Measurements from ENCODE around the gene ZNF638.

DNA sequence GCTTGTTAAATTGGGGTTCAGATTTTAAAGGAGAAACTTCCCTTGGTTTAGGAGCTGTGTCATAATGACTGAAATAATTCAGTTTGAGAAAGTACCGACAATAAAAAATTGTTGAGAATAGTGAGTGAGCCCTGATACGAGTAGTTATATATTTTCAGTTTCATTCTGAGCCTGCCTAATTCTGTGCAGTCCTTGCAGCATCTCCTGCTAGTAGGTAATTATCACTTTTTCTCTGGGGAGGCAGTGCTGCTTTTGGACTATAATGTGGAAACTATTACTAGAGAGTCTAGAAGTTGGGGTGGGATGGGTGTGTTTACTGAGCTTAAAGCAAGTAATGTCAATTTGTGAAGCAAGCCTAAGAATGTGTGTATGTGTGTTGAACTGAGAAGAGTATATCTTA, 21.7 kb downstream of the ZNF638 start:
- TF ChIP-seq, protein P1, sequence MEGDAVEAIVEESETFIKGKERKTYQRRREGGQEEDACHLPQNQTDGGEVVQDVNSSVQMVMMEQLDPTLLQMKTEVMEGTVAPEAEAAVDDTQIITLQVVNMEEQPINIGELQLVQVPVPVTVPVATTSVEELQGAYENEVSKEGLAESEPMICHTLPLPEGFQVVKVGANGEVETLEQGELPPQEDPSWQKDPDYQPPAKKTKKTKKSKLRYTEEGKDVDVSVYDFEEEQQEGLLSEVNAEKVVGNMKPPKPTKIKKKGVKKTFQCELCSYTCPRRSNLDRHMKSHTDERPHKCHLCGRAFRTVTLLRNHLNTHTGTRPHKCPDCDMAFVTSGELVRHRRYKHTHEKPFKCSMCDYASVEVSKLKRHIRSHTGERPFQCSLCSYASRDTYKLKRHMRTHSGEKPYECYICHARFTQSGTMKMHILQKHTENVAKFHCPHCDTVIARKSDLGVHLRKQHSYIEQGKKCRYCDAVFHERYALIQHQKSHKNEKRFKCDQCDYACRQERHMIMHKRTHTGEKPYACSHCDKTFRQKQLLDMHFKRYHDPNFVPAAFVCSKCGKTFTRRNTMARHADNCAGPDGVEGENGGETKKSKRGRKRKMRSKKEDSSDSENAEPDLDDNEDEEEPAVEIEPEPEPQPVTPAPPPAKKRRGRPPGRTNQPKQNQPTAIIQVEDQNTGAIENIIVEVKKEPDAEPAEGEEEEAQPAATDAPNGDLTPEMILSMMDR (IDR thresholded peaks at IDR 0.05): no peak
- no peak for TF ChIP-seq POLR2A (IDR thresholded peaks at IDR 0.05)

Measured in right lobe of liver (tissue), 4 donors.